GM18907 (cell line): ENCODE data around the gene RNF182.

Experiments
- ATAC-seq: cut with Tn5 transposase; IDR thresholded peaks from one replicate; pipeline ENCODE4 v1.9.1; 2021; ENCODE audit warnings: mild to moderate bottlenecking, moderate library complexity; ENCODE audit not compliant: unreplicated experiment

The RNF182 gene

GRCh38 chr6:14026831-14027539, 102.2 kb downstream of the RNF182 start:
- no peak for ATAC-seq

GRCh38 chr6:14028631-14029030, 103.9 kb downstream of the RNF182 start:
- no peak for ATAC-seq

- no peak for ATAC-seq
Observed at GRCh38 chr6:14029605-14030004, 104.9 kb downstream of the RNF182 start.
